HAP-1 (cell line): Measurements from ENCODE around the gene TRDN.
A peak's percentile ranks its signal among the peaks of the same experiment; 100 is the strongest.

Experiments
- DNase-seq, 2 experiments: peaks; one replicate each; pipeline ENCODE4 v3.0.0-alpha.2; 2016 to 2020; ENCODE audit warnings: low spot score in 2 of 2
- H3K27me3 ChIP-seq: fragments of 250-450 bp; sonication (Bioruptor Pico); 2 replicates; pipeline ENCODE4 v1.5.1; 2020; ENCODE audit warnings: low read depth, mild to moderate bottlenecking, moderate library complexity
- H3K36me3 ChIP-seq: fragments of 250-450 bp; sonication (Bioruptor Pico); replicated peaks from 2 replicates; pipeline ENCODE4 v1.5.1; 2020; ENCODE audit warnings: mild to moderate bottlenecking
- H3K4me1 ChIP-seq: fragments of 250-450 bp; sonication (Bioruptor Pico); 2 replicates; pipeline ENCODE4 v1.5.1; 2020; ENCODE audit warnings: mild to moderate bottlenecking
- H3K4me3 ChIP-seq: fragments of 250-450 bp; sonication (Bioruptor Pico); 2 replicates; pipeline ENCODE4 v1.5.1; 2020; ENCODE audit warnings: mild to moderate bottlenecking, moderate library complexity
- H3K9me3 ChIP-seq: fragments of 250-450 bp; sonication (Bioruptor Pico); 2 replicates; pipeline ENCODE4 v1.5.1; 2020; ENCODE audit warnings: mild to moderate bottlenecking, moderate library complexity
- in situ Hi-C: fragments of 300-500 bp; cut with MboI; formaldehyde crosslinking; loops from 3 replicates; pipeline ENCODE4 v1.14.3; 2020; ENCODE audit warnings: low sequenced_read_pairs, inconsistent platforms, mixed read lengths

Gene TRDN

GRCh38 chr6:123533862-123534648, 102.7 kb downstream of the TRDN start:
- Histone ChIP-seq H3K36me3 (no peaks in the 10 kb centered on the region), H3K27me3 (no peaks in the 10 kb centered on the region), H3K4me3 (no peak overlapping the region), H3K4me1 (peaks cover 12% of the 10 kb centered on the region), H3K9me3 (no peaks in the 10 kb centered on the region)
- no peak for DNase-seq
- in situ Hi-C loops, result no loop called here

GRCh38 chr6:123529843-123530242, 106.9 kb downstream of the TRDN start:
- H3K4me3 ChIP-seq, result no peak overlapping the region
- no peaks in the 10 kb centered on the region for H3K27me3 ChIP-seq
- no peaks in the 10 kb centered on the region for H3K36me3 ChIP-seq
- in situ Hi-C loops, result no loop called here
- no peaks in the 10 kb centered on the region for H3K9me3 ChIP-seq
- DNase-seq, result no peak
- H3K4me1 ChIP-seq, result peaks cover 1% of the 10 kb centered on the region

- no peaks in the 10 kb centered on the region; the same call in 1 of the 2 replicates for H3K4me1 ChIP-seq
- in situ Hi-C loops, result no loop called here
- H3K27me3 ChIP-seq, result no peaks in the 10 kb centered on the region
- no peak for DNase-seq
- H3K4me3 ChIP-seq, result no peak overlapping the region
- no peaks in the 10 kb centered on the region for H3K36me3 ChIP-seq
- H3K9me3 ChIP-seq, result no peaks in the 10 kb centered on the region
Observed at GRCh38 chr6:123529058-123529457, 107.7 kb downstream of the TRDN start.

- in situ Hi-C loops, result no loop called here
- no peaks in the 10 kb centered on the region for H3K9me3 ChIP-seq
- H3K4me1 ChIP-seq, result no peaks in the 10 kb centered on the region; the same call in 1 of the 2 replicates
- DNase-seq, result no peak
- H3K4me3 ChIP-seq, result no peak overlapping the region
- H3K27me3 ChIP-seq, result no peaks in the 10 kb centered on the region
- no peaks in the 10 kb centered on the region for H3K36me3 ChIP-seq
Observed at GRCh38 chr6:123527406-123527805, 109.3 kb downstream of the TRDN start.

- no peaks in the 10 kb centered on the region for H3K36me3 ChIP-seq
- H3K4me1 ChIP-seq, result no peaks in the 10 kb centered on the region; the same call in 1 of the 2 replicates
- no peak for DNase-seq
- in situ Hi-C loops, result no loop called here
- H3K9me3 ChIP-seq, result no peaks in the 10 kb centered on the region
- no peak overlapping the region for H3K4me3 ChIP-seq
- no peaks in the 10 kb centered on the region for H3K27me3 ChIP-seq
Observed at GRCh38 chr6:123526128-123526527, 110.6 kb downstream of the TRDN start.

GRCh38 chr6:123524781-123525180, 112.0 kb downstream of the TRDN start:
- H3K4me1 ChIP-seq, result peaks cover 7% of the 10 kb centered on the region
- in situ Hi-C loops, result no loop called here

GRCh38 chr6:123520217-123520616, 116.5 kb downstream of the TRDN start:
- Histone ChIP-seq H3K9me3 (no peaks in the 10 kb centered on the region), H3K4me1 (peaks cover 27% of the 10 kb centered on the region), H3K27me3 (no peaks in the 10 kb centered on the region), H3K4me3 (no peak overlapping the region), H3K36me3 (no peaks in the 10 kb centered on the region)
- in situ Hi-C loops, result no loop called here
- no peak for DNase-seq

More at GRCh38 chr6:123524781-123525180, 112.0 kb downstream of the TRDN start:
- Histone ChIP-seq H3K9me3 (no peaks in the 10 kb centered on the region), H3K4me3 (no peak overlapping the region), H3K36me3 (no peaks in the 10 kb centered on the region), H3K27me3 (no peaks in the 10 kb centered on the region)
- no peak for DNase-seq

- Histone ChIP-seq H3K36me3 (no peaks in the 10 kb centered on the region), H3K4me3 (no peak overlapping the region), H3K27me3 (no peaks in the 10 kb centered on the region), H3K9me3 (no peaks in the 10 kb centered on the region), H3K4me1 (peaks cover 27% of the 10 kb centered on the region)
- in situ Hi-C loops, result no loop called here
- DNase-seq, result peak in 1 of 2 experiments; percentile 29
Observed at GRCh38 chr6:123519189-123519505, 117.6 kb downstream of the TRDN start.

GRCh38 chr6:123518441-123519188, 118.1 kb downstream of the TRDN start:
- peak; percentile 67 to 95 for DNase-seq
- H3K27me3 ChIP-seq, result no peaks in the 10 kb centered on the region
- in situ Hi-C loops, result no loop called here
- H3K9me3 ChIP-seq, result no peaks in the 10 kb centered on the region
- H3K4me3 ChIP-seq, result no peak overlapping the region
- no peaks in the 10 kb centered on the region for H3K36me3 ChIP-seq
- H3K4me1 ChIP-seq, result peaks cover 27% of the 10 kb centered on the region

GRCh38 chr6:123515715-123516114, 121.0 kb downstream of the TRDN start:
- Histone ChIP-seq H3K9me3 (no peaks in the 10 kb centered on the region), H3K4me3 (no peak overlapping the region), H3K4me1 (peaks cover 30% of the 10 kb centered on the region), H3K36me3 (no peaks in the 10 kb centered on the region), H3K27me3 (no peaks in the 10 kb centered on the region)
- no peak for DNase-seq
- in situ Hi-C loops, result no loop called here

GRCh38 chr6:123509112-123509511, 127.6 kb downstream of the TRDN start:
- no peaks in the 10 kb centered on the region for H3K9me3 ChIP-seq
- H3K4me3 ChIP-seq, result no peak overlapping the region
- H3K4me1 ChIP-seq, result peaks cover 6% of the 10 kb centered on the region; the same call in 1 of the 2 replicates
- no peaks in the 10 kb centered on the region for H3K27me3 ChIP-seq
- no peaks in the 10 kb centered on the region for H3K36me3 ChIP-seq
- DNase-seq, result no peak
- in situ Hi-C loops, result no loop called here

- in situ Hi-C loops, result no loop called here
- H3K9me3 ChIP-seq, result no peaks in the 10 kb centered on the region
- peaks cover 4% of the 10 kb centered on the region; the same call in 1 of the 2 replicates for H3K4me1 ChIP-seq
- no peaks in the 10 kb centered on the region for H3K27me3 ChIP-seq
- no peak overlapping the region for H3K4me3 ChIP-seq
- H3K36me3 ChIP-seq, result no peaks in the 10 kb centered on the region
- DNase-seq, result no peak
Observed at GRCh38 chr6:123508290-123508689, 128.5 kb downstream of the TRDN start.

- no peak for DNase-seq
- H3K4me1 ChIP-seq, result no peaks in the 10 kb centered on the region; the same call in 1 of the 2 replicates
- H3K9me3 ChIP-seq, result no peaks in the 10 kb centered on the region
- H3K36me3 ChIP-seq, result no peaks in the 10 kb centered on the region
- no peaks in the 10 kb centered on the region for H3K27me3 ChIP-seq
- H3K4me3 ChIP-seq, result no peak overlapping the region
- in situ Hi-C loops, result no loop called here
Observed at GRCh38 chr6:123507582-123507981, 129.2 kb downstream of the TRDN start.

- no peaks in the 10 kb centered on the region for H3K27me3 ChIP-seq
- no peak for DNase-seq
- in situ Hi-C loops, result no loop called here
Observed at GRCh38 chr6:123503619-123504018, 133.1 kb downstream of the TRDN start.

More at GRCh38 chr6:123503619-123504018, 133.1 kb downstream of the TRDN start:
- no peaks in the 10 kb centered on the region; the same call in 1 of the 2 replicates for H3K4me1 ChIP-seq
- H3K4me3 ChIP-seq, result no peak overlapping the region
- H3K9me3 ChIP-seq, result no peaks in the 10 kb centered on the region
- no peaks in the 10 kb centered on the region for H3K36me3 ChIP-seq
